ENCODE data around the gene RCOR1. TPM values are rescaled to one million over a fixed set of nuclear protein-coding genes. Genes with fewer than 3 reads are reported as not detected.

RCOR1 gene
- total RNA-seq, 1 experiment from 2014 or later = 25.4 TPM

DNA sequence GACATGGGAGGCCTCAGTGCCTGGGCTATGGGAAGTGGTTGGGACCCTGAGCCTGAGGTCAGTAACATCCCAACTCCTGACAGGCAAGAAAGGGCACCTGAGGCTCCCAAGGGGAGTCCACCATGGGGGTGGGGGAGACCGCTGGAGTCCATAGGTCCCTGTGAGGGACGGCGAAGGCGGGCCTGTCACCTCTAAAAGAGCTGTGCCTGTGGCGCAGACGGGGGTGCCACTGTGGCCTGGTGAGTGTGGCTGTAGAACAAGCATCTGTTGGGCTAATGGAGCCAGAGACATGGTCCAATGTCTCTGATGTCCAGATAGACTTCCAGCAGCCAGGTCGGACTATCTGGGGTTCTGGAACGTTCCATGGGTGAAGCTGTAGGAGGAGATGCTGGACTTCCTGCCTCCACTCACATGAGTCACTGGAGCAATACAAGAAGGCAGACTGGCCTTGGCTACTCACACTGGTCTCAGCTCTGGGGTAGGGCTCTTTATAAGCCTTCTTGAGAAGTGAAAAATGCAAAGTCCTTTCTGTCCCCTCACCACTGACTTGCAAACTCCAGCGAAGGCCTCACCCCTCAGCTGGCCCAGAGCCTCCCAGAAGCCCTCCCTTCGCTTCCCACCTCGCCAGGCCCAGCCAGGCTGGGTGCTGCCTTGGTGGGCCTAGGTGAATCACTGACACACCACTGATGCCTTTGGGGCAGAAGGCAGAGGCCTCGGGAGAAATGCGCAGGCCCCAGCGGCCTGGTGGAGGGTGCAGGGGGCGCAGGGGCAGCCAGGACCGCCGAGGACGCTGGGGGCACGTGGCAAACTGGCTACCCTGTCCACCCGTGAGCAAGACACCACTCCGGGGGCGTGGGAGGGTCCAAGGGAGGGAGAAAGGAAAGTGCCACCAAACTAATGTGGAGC lies 183.7 kb downstream of the RCOR1 start (continued):
- TF ChIP-seq, protein P1, sequence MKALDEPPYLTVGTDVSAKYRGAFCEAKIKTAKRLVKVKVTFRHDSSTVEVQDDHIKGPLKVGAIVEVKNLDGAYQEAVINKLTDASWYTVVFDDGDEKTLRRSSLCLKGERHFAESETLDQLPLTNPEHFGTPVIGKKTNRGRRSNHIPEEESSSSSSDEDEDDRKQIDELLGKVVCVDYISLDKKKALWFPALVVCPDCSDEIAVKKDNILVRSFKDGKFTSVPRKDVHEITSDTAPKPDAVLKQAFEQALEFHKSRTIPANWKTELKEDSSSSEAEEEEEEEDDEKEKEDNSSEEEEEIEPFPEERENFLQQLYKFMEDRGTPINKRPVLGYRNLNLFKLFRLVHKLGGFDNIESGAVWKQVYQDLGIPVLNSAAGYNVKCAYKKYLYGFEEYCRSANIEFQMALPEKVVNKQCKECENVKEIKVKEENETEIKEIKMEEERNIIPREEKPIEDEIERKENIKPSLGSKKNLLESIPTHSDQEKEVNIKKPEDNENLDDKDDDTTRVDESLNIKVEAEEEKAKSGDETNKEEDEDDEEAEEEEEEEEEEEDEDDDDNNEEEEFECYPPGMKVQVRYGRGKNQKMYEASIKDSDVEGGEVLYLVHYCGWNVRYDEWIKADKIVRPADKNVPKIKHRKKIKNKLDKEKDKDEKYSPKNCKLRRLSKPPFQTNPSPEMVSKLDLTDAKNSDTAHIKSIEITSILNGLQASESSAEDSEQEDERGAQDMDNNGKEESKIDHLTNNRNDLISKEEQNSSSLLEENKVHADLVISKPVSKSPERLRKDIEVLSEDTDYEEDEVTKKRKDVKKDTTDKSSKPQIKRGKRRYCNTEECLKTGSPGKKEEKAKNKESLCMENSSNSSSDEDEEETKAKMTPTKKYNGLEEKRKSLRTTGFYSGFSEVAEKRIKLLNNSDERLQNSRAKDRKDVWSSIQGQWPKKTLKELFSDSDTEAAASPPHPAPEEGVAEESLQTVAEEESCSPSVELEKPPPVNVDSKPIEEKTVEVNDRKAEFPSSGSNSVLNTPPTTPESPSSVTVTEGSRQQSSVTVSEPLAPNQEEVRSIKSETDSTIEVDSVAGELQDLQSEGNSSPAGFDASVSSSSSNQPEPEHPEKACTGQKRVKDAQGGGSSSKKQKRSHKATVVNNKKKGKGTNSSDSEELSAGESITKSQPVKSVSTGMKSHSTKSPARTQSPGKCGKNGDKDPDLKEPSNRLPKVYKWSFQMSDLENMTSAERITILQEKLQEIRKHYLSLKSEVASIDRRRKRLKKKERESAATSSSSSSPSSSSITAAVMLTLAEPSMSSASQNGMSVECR (CRISPR knock-in tag; IDR thresholded peaks at IDR 0.05; ENCODE audit: borderline replicate concordance) = peak; percentile 49; the same call in 1 of the 2 replicates
- no peak for TF ChIP-seq IRF2 (CRISPR knock-in tag; IDR thresholded peaks at IDR 0.05; ENCODE audit: borderline replicate concordance, low read depth)
- no peak for TF ChIP-seq MXD4 (CRISPR knock-in tag; IDR thresholded peaks at IDR 0.05; ENCODE audit: borderline replicate concordance)
- TF ChIP-seq, protein P2, sequence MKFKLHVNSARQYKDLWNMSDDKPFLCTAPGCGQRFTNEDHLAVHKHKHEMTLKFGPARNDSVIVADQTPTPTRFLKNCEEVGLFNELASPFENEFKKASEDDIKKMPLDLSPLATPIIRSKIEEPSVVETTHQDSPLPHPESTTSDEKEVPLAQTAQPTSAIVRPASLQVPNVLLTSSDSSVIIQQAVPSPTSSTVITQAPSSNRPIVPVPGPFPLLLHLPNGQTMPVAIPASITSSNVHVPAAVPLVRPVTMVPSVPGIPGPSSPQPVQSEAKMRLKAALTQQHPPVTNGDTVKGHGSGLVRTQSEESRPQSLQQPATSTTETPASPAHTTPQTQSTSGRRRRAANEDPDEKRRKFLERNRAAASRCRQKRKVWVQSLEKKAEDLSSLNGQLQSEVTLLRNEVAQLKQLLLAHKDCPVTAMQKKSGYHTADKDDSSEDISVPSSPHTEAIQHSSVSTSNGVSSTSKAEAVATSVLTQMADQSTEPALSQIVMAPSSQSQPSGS (CRISPR knock-in tag; IDR thresholded peaks at IDR 0.05; ENCODE audit: borderline replicate concordance, low read depth) = no peak
- TF ChIP-seq, protein P3, sequence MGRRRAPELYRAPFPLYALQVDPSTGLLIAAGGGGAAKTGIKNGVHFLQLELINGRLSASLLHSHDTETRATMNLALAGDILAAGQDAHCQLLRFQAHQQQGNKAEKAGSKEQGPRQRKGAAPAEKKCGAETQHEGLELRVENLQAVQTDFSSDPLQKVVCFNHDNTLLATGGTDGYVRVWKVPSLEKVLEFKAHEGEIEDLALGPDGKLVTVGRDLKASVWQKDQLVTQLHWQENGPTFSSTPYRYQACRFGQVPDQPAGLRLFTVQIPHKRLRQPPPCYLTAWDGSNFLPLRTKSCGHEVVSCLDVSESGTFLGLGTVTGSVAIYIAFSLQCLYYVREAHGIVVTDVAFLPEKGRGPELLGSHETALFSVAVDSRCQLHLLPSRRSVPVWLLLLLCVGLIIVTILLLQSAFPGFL (CRISPR knock-in tag; IDR thresholded peaks at IDR 0.05; ENCODE audit: borderline replicate concordance) = no peak
- TF ChIP-seq, protein P4, sequence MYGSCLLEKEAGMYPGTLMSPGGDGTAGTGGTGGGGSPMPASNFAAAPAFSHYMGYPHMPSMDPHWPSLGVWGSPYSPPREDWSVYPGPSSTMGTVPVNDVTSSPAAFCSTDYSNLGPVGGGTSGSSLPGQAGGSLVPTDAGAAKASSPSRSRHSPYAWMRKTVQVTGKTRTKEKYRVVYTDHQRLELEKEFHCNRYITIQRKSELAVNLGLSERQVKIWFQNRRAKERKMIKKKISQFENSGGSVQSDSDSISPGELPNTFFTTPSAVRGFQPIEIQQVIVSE (CRISPR knock-in tag; IDR thresholded peaks at IDR 0.05; ENCODE audit: borderline replicate concordance) = no peak
- TF ChIP-seq, protein P5, sequence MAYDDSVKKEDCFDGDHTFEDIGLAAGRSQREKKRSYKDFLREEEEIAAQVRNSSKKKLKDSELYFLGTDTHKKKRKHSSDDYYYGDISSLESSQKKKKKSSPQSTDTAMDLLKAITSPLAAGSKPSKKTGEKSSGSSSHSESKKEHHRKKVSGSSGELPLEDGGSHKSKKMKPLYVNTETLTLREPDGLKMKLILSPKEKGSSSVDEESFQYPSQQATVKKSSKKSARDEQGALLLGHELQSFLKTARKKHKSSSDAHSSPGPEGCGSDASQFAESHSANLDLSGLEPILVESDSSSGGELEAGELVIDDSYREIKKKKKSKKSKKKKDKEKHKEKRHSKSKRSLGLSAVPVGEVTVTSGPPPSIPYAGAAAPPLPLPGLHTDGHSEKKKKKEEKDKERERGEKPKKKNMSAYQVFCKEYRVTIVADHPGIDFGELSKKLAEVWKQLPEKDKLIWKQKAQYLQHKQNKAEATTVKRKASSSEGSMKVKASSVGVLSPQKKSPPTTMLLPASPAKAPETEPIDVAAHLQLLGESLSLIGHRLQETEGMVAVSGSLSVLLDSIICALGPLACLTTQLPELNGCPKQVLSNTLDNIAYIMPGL (CRISPR knock-in tag; IDR thresholded peaks at IDR 0.05) = no peak
- no peak for TF ChIP-seq EMX1 (CRISPR knock-in tag; IDR thresholded peaks at IDR 0.05)
- TF ChIP-seq, protein P6, sequence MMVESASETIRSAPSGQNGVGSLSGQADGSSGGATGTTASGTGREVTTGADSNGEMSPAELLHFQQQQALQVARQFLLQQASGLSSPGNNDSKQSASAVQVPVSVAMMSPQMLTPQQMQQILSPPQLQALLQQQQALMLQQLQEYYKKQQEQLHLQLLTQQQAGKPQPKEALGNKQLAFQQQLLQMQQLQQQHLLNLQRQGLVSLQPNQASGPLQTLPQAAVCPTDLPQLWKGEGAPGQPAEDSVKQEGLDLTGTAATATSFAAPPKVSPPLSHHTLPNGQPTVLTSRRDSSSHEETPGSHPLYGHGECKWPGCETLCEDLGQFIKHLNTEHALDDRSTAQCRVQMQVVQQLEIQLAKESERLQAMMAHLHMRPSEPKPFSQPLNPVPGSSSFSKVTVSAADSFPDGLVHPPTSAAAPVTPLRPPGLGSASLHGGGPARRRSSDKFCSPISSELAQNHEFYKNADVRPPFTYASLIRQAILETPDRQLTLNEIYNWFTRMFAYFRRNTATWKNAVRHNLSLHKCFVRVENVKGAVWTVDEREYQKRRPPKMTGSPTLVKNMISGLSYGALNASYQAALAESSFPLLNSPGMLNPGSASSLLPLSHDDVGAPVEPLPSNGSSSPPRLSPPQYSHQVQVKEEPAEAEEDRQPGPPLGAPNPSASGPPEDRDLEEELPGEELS (CRISPR knock-in tag; IDR thresholded peaks at IDR 0.05) = no peak
- TF ChIP-seq OVOL2 (CRISPR knock-in tag; IDR thresholded peaks at IDR 0.05; ENCODE audit: borderline replicate concordance) = no peak
- TF ChIP-seq JAZF1 (CRISPR knock-in tag; IDR thresholded peaks at IDR 0.05) = no peak
- TF ChIP-seq NFE2L1 (CRISPR knock-in tag; IDR thresholded peaks at IDR 0.05) = no peak
